ENCODE measurements around the gene STK39. TPM values are rescaled to one million over a fixed set of nuclear protein-coding genes. Genes with fewer than 3 reads are reported as not detected.

Gene STK39
- total RNA-seq, 1 donor from 2014 or later = 15.7 TPM

DNA sequence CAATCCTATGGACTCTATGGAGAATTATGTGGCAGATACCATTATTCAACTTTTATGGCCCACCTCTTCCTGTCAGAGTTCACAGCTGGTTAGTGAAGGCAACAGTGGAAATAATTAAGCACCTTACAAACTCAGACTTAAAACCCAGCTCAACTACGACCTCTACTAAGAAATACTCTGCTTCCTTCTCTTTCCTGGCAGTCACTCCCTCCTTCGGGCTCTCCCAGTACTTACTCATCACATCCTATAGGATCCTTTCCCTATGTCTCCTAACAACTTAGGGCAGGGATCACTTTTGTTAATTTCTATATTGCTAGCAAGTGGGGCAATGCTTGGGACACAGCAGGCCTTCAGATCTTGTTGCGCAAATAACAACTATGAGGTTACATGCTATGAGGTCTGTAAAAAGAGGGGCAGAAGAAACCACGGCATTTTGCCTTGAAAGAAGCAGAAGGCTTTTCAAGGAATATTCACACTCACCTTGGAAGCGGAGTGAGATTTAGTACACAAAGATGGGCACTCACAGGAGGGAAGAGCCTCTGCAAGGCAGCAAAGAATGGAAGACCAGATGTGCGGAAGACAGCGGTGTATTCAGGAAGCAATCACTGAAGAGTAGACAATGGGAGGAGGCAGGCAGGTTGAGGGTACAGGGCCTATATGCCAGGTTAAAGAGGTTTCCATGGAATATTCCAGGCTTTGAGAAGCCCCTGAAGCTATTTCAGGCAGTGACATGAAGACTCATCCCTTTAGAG lies 2.1 kb downstream of the STK39 start:
- Histone ChIP-seq H3K4me1 (ENCODE audit: control insufficient read depth in 3 of 3, insufficient read depth in 3 of 3, low read length in 3 of 3) (peaks cover 3 to 9% (median 4%) of the 10 kb centered on the region in 3 donors), H3K27ac (ENCODE audit: low read depth, low read length) (no peak overlapping the region), H3K9me3 (ENCODE audit: control insufficient read depth in 3 of 3, low read length in 3 of 3) (no peaks in the 10 kb centered on the region), H3K9ac (ENCODE audit: low read depth in 1 of 3, low read length in 3 of 3) (no peak overlapping the region), H3K36me3 (ENCODE audit: control insufficient read depth in 3 of 3, insufficient read depth in 3 of 3, low read length in 3 of 3) (no peaks in the 10 kb centered on the region), H3K27me3 (ENCODE audit: control insufficient read depth in 3 of 3, insufficient read depth in 3 of 3, low read length in 3 of 3) (peaks cover 0 to 2% (median 0%) of the 10 kb centered on the region in 3 donors), H3K4me3 (ENCODE audit: low read length in 3 of 3) (no peak overlapping the region)

DNA sequence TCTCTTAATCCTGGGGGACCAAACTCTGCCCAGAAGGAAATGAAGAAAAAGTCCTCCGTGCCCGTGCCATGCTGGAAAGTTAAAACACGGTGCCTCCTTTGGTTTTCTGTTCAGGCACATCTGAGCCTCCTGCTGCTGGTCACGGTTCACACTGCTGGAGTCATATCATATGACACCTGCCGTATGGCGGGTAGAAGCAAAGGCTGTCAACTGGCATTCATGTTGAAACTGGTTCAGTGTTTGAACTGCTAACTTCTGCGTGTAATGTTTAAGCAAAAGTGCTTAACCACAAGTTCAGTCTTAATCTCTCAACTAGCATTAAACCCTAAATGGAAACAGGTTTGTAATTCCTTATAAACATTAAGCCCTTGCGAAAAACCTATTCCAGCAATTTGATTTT lies 3.1 kb downstream of the STK39 start:
- Histone ChIP-seq H3K9me3 (ENCODE audit: control insufficient read depth in 3 of 3, low read length in 3 of 3) (no peaks in the 10 kb centered on the region), H3K36me3 (ENCODE audit: control insufficient read depth in 3 of 3, insufficient read depth in 3 of 3, low read length in 3 of 3) (no peaks in the 10 kb centered on the region), H3K4me3 (ENCODE audit: low read length in 3 of 3) (no peak overlapping the region), H3K4me1 (ENCODE audit: control insufficient read depth in 3 of 3, insufficient read depth in 3 of 3, low read length in 3 of 3) (peaks cover 3 to 9% (median 4%) of the 10 kb centered on the region in 3 donors), H3K9ac (ENCODE audit: low read depth in 1 of 3, low read length in 3 of 3) (no peak overlapping the region), H3K27me3 (ENCODE audit: control insufficient read depth in 3 of 3, insufficient read depth in 3 of 3, low read length in 3 of 3) (peaks cover 0 to 2% (median 0%) of the 10 kb centered on the region in 3 donors), H3K27ac (ENCODE audit: low read depth, low read length) (no peak overlapping the region)

DNA sequence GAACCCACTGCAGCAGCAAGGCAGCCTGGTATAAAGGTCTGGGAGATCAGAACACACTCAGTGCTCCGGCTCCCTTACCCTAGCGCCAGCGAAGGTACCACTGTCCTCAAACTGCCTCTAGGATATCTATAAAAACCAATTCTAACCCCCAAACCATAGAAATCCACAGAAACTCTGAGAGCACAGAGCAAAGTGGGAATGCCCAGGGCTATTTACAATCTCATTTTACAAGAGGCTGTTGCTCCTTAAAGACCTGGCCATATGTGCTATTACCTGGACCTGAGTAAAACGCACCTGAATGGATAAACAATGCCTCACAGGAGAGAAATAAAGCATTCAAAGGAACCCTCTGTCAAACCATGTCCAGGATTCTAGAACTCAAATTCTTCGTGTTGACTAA lies 4.3 kb downstream of the STK39 start:
- Histone ChIP-seq H3K36me3 (ENCODE audit: control insufficient read depth in 3 of 3, insufficient read depth in 3 of 3, low read length in 3 of 3) (no peaks in the 10 kb centered on the region), H3K9ac (ENCODE audit: low read depth in 1 of 3, low read length in 3 of 3) (no peak overlapping the region), H3K9me3 (ENCODE audit: control insufficient read depth in 3 of 3, low read length in 3 of 3) (no peaks in the 10 kb centered on the region), H3K4me3 (ENCODE audit: low read length in 3 of 3) (no peak overlapping the region), H3K4me1 (ENCODE audit: control insufficient read depth in 3 of 3, insufficient read depth in 3 of 3, low read length in 3 of 3) (peaks cover 3 to 9% (median 4%) of the 10 kb centered on the region in 3 donors), H3K27me3 (ENCODE audit: control insufficient read depth in 3 of 3, insufficient read depth in 3 of 3, low read length in 3 of 3) (no peaks in the 10 kb centered on the region), H3K27ac (ENCODE audit: low read depth, low read length) (no peak overlapping the region)

DNA sequence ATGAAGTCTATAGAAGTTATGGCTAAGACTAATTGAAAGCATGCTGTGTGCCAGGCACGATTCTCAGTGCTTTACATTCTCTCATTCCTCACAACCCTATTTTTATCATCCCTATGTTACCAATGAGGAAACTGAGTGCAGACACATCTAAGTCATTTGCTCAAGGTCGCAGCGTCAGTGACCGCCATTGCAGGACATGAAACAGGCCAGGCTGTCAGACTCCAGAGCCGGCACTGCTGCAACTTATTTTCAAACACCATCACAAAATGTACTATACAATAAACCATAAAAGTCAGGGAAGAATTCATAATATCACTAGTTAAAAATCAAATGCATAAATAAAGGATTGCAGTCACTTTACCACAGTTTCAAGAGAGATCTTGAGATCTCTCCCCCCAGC lies 5.6 kb downstream of the STK39 start:
- Histone ChIP-seq H3K9me3 (ENCODE audit: control insufficient read depth in 3 of 3, low read length in 3 of 3) (no peaks in the 10 kb centered on the region), H3K4me1 (ENCODE audit: control insufficient read depth in 3 of 3, insufficient read depth in 3 of 3, low read length in 3 of 3) (peaks cover 0 to 9% (median 4%) of the 10 kb centered on the region in 3 donors), H3K9ac (ENCODE audit: low read depth in 1 of 3, low read length in 3 of 3) (peak overlapping the region in 1 of 3 donors; percentile 6), H3K4me3 (ENCODE audit: low read length in 3 of 3) (no peak overlapping the region), H3K27me3 (ENCODE audit: control insufficient read depth in 3 of 3, insufficient read depth in 3 of 3, low read length in 3 of 3) (no peaks in the 10 kb centered on the region), H3K27ac (ENCODE audit: low read depth, low read length) (no peak overlapping the region), H3K36me3 (ENCODE audit: control insufficient read depth in 3 of 3, insufficient read depth in 3 of 3, low read length in 3 of 3) (no peaks in the 10 kb centered on the region)

DNA sequence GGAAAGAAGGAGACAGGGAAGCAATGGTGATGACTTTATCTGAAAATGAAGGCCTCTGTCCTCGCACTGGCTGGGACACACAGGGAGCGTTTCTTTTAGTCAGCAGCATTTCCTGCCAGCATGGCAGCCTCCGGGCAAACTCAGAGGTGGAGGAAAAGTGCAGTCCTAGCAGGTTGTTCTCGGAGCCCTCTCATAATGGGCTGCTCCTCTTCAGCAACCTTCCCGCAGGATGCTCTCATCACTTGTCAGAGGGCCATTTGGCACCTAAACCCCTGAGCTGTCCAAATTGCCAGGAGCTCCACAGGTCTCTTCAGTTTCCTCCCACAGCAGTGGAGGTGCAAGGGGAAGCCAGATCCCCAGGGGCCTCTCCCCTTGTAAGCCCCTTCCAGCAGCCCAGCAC lies 6.2 kb downstream of the STK39 start:
- Histone ChIP-seq H3K27ac (ENCODE audit: low read depth, low read length) (no peak overlapping the region), H3K9ac (ENCODE audit: low read depth in 1 of 3, low read length in 3 of 3) (no peak overlapping the region), H3K9me3 (ENCODE audit: control insufficient read depth in 3 of 3, low read length in 3 of 3) (no peaks in the 10 kb centered on the region), H3K4me3 (ENCODE audit: low read length in 3 of 3) (no peak overlapping the region), H3K4me1 (ENCODE audit: control insufficient read depth in 3 of 3, insufficient read depth in 3 of 3, low read length in 3 of 3) (peaks cover 0 to 6% (median 4%) of the 10 kb centered on the region in 3 donors), H3K27me3 (ENCODE audit: control insufficient read depth in 3 of 3, insufficient read depth in 3 of 3, low read length in 3 of 3) (no peaks in the 10 kb centered on the region), H3K36me3 (ENCODE audit: control insufficient read depth in 3 of 3, insufficient read depth in 3 of 3, low read length in 3 of 3) (no peaks in the 10 kb centered on the region)

DNA sequence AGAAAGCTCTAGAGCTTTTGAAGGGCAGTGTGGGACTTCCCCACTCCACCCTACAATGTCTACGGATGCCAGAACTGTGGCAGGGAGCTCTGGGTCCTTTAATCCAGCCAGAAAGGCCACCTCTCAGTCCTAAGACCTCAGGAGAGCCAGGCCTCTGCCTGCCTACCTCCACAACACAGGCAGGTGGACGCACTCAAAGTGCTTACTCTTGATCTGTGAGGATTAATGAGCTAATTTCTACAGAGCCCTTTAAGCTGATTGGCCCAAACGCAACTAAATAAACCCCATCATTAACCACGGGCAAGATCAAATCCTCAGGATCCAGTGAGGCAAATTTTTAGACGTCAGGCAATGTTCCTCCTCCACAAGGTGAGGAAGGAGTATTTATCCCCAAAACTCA lies 8.1 kb downstream of the STK39 start:
- no peak overlapping the region for H3K4me3 ChIP-seq (ENCODE audit: low read length in 3 of 3)
- H3K9me3 ChIP-seq (ENCODE audit: control insufficient read depth in 3 of 3, low read length in 3 of 3) = no peaks in the 10 kb centered on the region
- H3K36me3 ChIP-seq (ENCODE audit: control insufficient read depth in 3 of 3, insufficient read depth in 3 of 3, low read length in 3 of 3) = no peaks in the 10 kb centered on the region
- H3K27ac ChIP-seq (ENCODE audit: low read depth, low read length) = no peak overlapping the region
- no peaks in the 10 kb centered on the region for H3K27me3 ChIP-seq (ENCODE audit: control insufficient read depth in 3 of 3, insufficient read depth in 3 of 3, low read length in 3 of 3)
- H3K9ac ChIP-seq (ENCODE audit: low read depth in 1 of 3, low read length in 3 of 3) = no peak overlapping the region
- H3K4me1 ChIP-seq (ENCODE audit: control insufficient read depth in 3 of 3, insufficient read depth in 3 of 3, low read length in 3 of 3) = peaks cover 0 to 3% (median 0%) of the 10 kb centered on the region in 3 donors

DNA sequence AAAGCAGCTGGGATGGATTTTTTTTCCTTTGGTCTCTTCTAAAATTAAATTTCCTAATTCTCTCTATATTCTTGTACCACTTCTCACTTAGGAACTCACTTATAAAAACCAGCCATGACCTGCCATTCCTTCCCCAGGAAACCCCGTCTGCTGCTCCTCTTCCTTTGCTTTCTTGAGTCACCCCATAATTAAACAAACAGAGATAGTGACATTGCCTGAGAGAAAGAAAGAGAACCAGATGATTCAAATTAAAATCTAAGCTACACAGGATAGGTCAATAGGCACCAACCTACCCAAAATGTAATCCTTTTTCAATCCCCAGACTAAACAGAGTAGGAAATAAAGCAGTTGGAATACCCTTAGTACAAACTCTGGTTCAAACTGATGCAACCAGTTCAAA lies 9.7 kb downstream of the STK39 start:
- Histone ChIP-seq H3K4me1 (ENCODE audit: control insufficient read depth in 3 of 3, insufficient read depth in 3 of 3, low read length in 3 of 3) (peaks cover 0 to 5% (median 0%) of the 10 kb centered on the region in 3 donors), H3K27me3 (ENCODE audit: control insufficient read depth in 3 of 3, insufficient read depth in 3 of 3, low read length in 3 of 3) (no peaks in the 10 kb centered on the region), H3K9ac (ENCODE audit: low read depth in 1 of 3, low read length in 3 of 3) (no peak overlapping the region), H3K4me3 (ENCODE audit: low read length in 3 of 3) (no peak overlapping the region), H3K36me3 (ENCODE audit: control insufficient read depth in 3 of 3, insufficient read depth in 3 of 3, low read length in 3 of 3) (no peaks in the 10 kb centered on the region), H3K27ac (ENCODE audit: low read depth, low read length) (no peak overlapping the region), H3K9me3 (ENCODE audit: control insufficient read depth in 3 of 3, low read length in 3 of 3) (no peaks in the 10 kb centered on the region)

DNA sequence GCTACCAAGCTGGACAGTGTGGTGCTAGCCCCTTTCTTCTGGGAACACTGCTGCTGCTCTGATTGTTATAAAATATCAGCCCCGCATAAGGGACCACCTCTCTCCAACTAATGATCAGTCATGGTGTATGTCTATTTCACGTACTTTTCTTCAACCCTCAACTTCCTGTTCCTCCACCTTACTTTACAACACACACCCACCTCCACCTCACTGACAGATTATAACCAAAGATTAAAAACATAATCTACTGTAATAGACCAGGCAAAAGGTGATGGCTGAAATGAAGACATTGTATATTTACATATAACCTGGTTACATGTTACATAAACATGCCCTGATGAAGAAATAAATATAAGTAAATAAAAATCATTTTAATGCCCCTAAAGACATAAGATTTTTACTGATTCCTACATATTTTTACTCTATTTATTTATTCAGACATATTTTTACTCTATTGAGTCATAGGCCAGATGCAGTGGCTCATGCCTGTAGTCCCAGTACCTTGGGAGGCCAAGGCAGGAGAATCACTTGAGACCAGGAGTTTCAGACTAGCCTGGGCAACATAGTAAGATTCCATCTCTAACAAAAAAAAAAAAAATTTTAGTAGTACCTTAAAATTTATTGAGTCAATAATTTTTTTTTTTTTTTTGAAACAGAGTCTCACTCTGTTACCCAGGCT lies 12.8 kb downstream of the STK39 start:
- H3K27me3 ChIP-seq (ENCODE audit: control insufficient read depth in 3 of 3, insufficient read depth in 3 of 3, low read length in 3 of 3) = no peaks in the 10 kb centered on the region
- no peak overlapping the region for H3K27ac ChIP-seq (ENCODE audit: low read depth, low read length)
- no peak overlapping the region for H3K9ac ChIP-seq (ENCODE audit: low read depth in 1 of 3, low read length in 3 of 3)
- no peak overlapping the region for H3K4me3 ChIP-seq (ENCODE audit: low read length in 3 of 3)
- H3K9me3 ChIP-seq (ENCODE audit: control insufficient read depth in 3 of 3, low read length in 3 of 3) = no peaks in the 10 kb centered on the region
- no peaks in the 10 kb centered on the region for H3K36me3 ChIP-seq (ENCODE audit: control insufficient read depth in 3 of 3, insufficient read depth in 3 of 3, low read length in 3 of 3)
- H3K4me1 ChIP-seq (ENCODE audit: control insufficient read depth in 3 of 3, insufficient read depth in 3 of 3, low read length in 3 of 3) = peaks cover 0 to 5% (median 0%) of the 10 kb centered on the region in 3 donors

DNA sequence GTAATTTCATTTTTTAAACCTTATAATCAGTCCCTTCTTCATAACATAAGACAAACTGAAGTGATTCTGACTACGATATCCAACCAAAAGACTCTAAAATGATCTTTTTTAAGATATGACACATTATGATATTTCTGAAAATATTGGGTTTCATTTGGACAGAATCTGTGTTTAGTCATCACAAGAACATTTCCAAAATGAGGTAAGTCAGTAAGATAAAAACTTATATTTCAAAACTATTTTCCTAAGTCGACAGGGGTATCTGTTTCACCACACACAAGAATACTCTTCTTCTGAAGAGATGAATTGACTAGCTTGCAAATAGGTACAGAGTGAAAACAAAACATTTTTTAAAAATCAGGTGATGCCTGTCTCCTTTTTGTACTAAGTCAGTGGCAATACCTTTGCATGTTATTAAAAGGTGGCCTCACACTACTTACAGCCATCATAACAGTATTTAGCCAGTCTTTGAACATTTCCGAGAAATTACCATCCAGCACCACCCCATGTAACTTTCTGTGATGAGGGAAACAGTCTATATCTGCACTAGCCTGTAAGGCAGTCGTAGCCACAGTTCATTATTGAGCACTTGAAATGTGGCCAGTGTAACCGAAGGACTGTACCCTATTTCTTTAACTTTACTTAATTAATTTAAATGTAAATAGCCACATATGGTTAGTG lies 13.5 kb downstream of the STK39 start:
- no peaks in the 10 kb centered on the region for H3K36me3 ChIP-seq (ENCODE audit: control insufficient read depth in 3 of 3, insufficient read depth in 3 of 3, low read length in 3 of 3)
- H3K4me1 ChIP-seq (ENCODE audit: control insufficient read depth in 3 of 3, insufficient read depth in 3 of 3, low read length in 3 of 3) = peaks cover 0 to 5% (median 0%) of the 10 kb centered on the region in 3 donors
- H3K9me3 ChIP-seq (ENCODE audit: control insufficient read depth in 3 of 3, low read length in 3 of 3) = no peaks in the 10 kb centered on the region
- H3K4me3 ChIP-seq (ENCODE audit: low read length in 3 of 3) = no peak overlapping the region
- no peaks in the 10 kb centered on the region for H3K27me3 ChIP-seq (ENCODE audit: control insufficient read depth in 3 of 3, insufficient read depth in 3 of 3, low read length in 3 of 3)
- H3K27ac ChIP-seq (ENCODE audit: low read depth, low read length) = no peak overlapping the region
- no peak overlapping the region for H3K9ac ChIP-seq (ENCODE audit: low read depth in 1 of 3, low read length in 3 of 3)

DNA sequence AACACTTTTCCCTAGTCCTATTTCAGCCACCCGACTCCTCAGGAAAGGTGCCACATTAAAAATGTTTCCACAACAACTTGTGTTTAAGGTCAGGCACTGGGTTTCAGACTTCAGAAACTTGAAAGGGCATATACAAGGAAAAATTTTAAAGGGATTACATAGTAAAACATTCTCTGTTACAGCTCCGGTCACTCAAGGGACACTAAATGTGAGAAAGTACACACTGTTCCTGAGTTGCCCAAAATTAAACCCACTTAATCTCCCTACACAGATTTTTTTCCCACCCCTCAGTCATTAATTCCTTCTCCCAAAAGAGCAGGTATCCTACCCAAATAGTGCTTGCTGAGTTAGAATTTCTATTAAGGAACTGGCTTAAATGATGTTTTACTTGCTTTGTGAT lies 14.2 kb downstream of the STK39 start:
- Histone ChIP-seq H3K27ac (ENCODE audit: low read depth, low read length) (no peak overlapping the region), H3K4me3 (ENCODE audit: low read length in 3 of 3) (no peak overlapping the region), H3K36me3 (ENCODE audit: control insufficient read depth in 3 of 3, insufficient read depth in 3 of 3, low read length in 3 of 3) (no peaks in the 10 kb centered on the region), H3K27me3 (ENCODE audit: control insufficient read depth in 3 of 3, insufficient read depth in 3 of 3, low read length in 3 of 3) (no peaks in the 10 kb centered on the region), H3K4me1 (ENCODE audit: control insufficient read depth in 3 of 3, insufficient read depth in 3 of 3, low read length in 3 of 3) (peaks cover 0 to 5% (median 0%) of the 10 kb centered on the region in 3 donors), H3K9ac (ENCODE audit: low read depth in 1 of 3, low read length in 3 of 3) (no peak overlapping the region), H3K9me3 (ENCODE audit: control insufficient read depth in 3 of 3, low read length in 3 of 3) (no peaks in the 10 kb centered on the region)
